Activated T-helper 1 cell treated with anti-CD3 and anti-CD28 coated beads, Interleukin-2, amount 50 U/mL, for 16 hours (primary cell): ENCODE measurements around the gene OGFOD3.
"Not testable (repeated sequence)": the region's sequence is repeated elsewhere in the genome, so short reads cannot be mapped to it uniquely, and the experiment has no call there.

ENCODE experiments used
- DNase-seq, 2 donors: peaks; one replicate each; pipeline ENCODE4 v3.0.0-alpha.2; 2020; ENCODE audit warnings: low read depth in 1 of 2, low spot score in 1 of 2

Gene OGFOD3

DNA sequence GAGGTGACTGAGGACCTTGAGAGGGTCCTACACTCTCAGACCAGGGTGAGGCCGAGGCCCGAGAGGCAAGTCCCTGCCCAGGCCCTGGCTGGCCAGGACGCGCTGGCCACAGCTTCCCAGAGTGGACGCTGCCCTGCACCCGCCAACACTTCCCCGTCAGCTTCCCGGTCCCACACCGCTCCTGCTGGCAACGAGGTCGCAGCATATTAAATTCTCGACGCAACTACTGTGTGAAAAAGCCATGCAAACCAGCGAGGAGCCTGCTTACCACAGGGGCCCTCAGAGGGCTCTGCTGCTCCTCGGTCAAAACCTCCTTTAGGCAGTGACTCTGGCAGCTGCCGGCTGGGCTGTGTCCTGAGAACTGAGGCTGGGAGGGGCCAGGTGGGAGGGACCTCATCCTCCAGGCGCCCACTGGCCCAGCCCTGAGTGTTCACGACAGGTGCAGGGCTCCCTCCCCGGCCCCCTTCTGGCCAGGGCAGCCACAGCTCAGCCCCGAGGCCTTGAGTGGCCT, 61.5 kb downstream of the OGFOD3 start:
- no peak for DNase-seq

DNA sequence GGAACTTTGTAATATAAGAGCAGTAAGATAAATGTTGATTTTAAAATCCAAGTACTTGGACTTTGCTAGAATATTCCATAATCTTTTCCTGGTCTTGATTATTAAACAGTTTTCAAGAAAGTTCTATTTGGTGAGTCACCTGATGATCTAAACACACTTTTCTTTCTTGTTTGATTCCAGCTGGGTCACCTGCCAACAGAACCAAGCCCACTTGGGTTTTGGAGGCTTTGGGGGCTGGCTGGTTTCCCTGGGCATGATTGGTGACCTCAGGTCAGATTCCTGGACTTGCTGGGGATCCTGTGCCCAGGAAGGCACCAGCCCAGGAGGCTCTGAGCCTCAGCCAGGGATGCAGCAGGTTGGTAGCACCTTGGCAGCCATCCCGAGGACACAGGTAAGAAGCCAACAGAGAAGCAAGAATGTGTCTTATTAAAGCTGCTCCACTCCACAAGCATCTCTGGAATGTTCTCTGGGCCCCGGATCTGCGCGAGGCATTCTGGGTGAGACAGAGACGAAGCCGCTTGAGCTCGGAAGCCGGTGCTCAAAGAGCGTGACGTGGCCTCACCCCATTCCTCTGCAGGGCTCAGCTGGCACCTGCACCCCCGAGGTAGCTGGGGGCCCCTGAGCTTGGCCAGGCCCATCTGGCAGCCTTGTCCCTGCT, 62.5 kb downstream of the OGFOD3 start:
- no peak for DNase-seq

DNA sequence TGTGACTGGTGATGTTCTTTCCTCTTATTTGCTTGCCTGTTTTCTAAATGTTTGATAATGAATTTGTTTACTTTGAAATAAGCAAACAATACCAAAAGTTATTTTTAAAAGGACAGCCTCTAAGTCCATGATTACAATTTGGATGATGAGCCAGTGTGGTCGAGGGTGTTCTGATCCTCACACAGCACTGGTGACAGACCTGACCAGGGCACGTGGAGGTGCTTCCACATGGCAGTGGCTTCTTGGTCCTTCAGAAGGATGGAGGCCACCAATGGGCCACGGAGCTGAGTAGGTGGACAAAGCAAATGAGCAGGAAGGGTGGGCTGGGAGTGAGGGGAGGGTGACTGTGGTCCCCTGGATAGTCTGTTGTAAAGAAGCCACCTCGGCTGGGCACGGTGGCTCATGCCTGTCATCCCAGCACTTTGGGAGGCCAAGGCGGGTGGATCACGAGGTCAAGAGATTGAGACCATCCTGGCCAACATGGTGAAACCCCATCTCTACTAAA, 63.5 kb downstream of the OGFOD3 start:
- no peak for DNase-seq

GRCh38 chr17:82353484-82353883, 64.9 kb downstream of the OGFOD3 start:
- no peak for DNase-seq

DNA sequence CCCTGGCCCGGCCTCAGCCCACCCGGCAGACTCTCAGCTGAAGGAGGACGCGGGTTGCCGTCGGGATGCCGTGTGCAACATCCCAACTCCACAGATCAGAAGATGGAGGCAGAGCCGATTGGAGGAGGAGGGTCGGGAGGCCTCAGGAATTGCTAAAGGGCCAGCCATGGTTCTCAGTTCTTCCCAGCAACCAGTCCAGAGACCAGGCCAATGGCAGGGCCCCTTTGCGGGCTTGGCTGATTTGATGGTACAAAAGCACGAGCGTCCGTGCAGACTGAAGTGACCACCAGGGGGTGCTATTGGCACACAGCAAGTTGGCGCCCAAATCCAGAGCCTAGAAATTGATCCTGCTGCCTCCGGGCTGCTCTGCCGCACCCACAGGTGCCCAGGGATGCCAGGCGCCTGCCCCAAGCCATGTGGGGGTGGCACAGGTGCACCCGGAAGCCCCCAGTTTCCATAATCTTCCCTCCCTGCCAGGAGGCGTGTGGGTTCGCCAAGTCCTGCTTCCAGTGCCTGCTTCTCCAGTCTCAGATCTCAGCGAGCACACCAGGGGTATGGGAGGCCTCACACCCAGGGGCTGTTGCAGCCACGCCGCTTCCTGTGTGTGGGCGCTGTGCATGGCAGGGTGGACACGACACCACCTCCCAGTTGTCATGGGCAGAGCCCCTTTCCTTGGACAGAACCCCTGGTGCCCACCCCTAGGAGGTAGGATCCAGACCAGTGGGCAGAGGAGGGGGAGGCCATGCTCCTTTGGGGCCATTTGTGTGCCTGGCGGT, 66.5 kb downstream of the OGFOD3 start:
- DNase-seq: peak; percentile 61 to 71

DNA sequence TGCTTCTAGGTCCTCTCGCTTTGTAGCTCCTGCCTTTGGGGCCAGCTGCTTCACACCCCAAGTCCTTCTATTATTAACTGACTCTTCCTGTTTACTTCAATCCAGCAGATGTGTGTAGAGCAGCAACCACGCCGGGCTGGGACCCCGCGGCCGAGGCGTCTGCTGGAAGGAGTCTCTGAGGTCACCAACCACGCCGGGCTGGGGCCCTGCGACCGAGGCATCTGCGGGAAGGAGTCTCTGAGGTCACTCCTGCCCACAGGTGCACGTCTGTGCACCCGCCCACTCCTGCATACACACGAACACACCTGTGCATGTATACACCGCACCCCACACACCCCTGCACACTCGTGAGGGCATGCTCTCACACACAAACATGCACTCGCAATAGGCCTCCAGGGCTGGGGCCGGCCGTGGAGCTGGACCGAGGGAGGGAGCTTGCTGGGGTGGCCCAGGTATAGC, 67.1 kb downstream of the OGFOD3 start:
- no peak for DNase-seq

GRCh38 chr17:82350182-82351030, 68.0 kb downstream of the OGFOD3 start:
- no peak for DNase-seq

DNA sequence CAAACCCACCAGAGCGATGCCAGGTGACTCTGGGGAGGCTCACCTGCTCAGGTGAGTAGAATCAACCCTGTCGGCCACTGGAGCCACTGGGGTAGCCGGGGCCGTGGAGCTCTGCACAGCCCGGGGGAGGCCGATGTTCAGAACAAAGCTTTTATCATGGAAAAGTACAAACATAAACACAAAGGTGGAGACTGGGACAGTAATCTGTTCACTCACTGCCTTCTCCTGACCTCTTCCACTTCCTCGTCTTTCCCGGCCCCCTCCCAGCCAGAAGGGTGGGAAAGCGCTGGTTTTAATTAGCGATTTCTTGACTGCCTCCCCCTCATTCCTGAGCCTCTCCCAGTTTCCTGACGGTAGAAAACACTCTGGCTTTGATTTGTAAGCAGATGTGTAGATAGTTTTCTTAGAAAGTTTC, 69.1 kb downstream of the OGFOD3 start:
- DNase-seq: no peak

- no peak for DNase-seq
Measured at GRCh38 chr17:82348866-82349265, 69.5 kb downstream of the OGFOD3 start.

DNA sequence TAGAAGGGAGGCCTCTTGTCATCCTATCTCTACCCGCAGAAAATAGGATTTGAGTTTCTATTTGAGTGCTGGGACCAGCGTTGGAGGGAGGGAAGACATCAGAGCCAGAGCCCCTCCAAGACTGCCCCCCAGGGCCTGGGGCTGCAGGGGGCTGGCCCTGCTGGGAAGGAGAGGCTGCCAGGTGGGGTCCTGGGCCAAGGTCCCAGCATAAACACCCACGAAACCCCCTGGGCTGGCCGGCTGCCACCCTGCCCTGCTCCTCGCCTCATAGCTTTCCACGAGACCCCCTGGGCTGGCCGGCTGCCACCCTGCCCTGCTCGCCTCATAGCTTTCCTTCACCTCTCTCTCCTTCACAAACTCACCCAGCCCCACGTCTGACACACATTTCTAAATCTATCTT, 70.0 kb downstream of the OGFOD3 start:
- no peak for DNase-seq

- not testable (repeated sequence) for DNase-seq
Measured at GRCh38 chr17:82347994-82348393, 70.4 kb downstream of the OGFOD3 start.

- DNase-seq: no peak
Measured at GRCh38 chr17:82346342-82347300, 71.8 kb downstream of the OGFOD3 start.

DNA sequence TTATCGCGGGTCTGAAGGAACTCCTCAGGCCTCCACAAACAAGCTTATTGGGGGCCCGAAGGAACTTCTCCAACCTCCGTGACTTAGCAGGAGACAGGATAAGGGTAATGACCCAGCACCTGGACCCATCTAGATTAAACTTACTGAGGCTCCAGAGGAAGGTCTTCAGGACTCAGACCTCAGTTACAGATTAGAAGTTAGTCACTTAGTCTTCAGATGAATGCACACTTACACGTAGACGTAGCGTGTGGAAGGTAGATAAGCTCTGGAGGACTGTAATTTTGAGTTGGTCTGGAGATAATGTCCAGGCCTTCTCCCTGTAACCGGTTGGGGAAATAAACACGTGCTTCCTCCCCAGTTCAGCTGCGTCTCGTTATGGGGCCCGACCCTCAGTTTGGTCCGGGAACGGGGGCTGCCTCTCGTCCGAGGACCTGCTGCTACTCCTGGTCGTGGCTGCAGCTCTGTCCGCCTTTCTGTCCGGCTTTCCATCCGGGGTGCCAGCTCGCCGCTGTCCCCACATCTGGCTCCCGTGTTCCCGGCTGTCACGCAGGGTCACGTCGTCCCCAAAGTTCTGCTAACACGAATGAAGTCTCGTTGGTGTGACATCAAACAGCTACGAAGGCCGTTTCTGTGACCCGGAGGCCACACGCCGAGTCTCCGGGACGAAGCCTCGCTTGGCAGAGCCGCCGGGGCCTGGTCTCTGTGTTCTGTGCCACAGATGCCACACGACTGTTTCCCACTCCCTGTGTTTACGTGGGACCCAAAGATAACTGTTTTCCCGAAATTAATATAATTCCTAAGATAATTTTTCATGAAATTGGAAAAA, 73.0 kb downstream of the OGFOD3 start:
- DNase-seq: no peak

DNA sequence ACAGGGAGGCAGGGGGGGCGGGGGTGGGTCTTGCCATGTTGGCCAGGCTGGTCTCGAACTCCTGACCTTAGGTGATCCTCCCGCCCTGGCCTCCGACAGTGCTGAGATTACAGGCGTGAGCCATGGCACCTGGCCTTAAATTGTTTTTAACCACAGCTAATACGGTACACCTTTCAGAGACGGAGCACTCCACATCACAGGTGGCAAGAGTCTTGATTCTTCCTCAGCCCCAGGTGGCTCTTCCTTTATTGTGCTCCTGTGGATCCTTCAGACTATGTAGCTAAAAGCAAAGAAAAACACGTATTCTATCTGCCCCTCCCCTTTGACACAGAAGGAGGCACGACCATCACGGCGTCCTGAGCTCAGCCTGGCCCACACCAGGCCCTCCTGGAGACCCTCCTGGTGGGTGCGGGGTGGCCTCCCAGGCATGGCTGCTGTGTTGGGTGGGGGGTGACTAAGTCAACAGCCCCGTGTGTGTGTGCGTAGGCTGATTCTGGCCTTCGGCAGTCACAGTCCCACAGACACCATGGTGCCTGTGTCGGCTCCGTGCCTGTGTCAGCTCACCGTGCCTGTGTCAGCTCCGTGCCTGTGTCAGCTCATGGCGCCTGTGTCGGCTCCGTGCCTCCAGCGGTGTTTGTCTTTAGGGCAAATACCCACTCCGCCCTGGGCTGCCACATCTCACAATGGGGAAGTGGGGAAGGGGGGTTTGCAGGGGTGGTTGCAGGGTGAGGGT, 74.0 kb downstream of the OGFOD3 start:
- no peak for DNase-seq

DNA sequence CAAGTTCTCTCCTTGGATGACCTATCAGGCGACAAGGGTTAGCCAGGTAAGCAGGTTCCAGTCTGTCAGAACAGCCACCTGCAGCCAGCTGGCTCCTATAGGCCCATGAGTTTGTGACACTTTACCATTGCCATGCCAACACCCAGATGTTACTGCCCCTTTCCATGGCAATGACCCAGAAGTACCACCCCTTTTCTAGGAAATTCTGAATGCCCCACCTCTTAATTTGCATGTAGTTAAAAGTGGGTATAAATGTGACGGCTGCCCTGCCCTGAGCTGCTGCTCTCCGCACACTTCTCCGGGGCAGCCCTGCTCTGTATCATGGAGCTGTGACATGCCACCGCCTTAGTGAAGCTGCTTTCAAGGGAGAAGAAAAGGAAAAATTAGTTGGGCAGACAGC, 74.8 kb downstream of the OGFOD3 start:
- no peak for DNase-seq

DNA sequence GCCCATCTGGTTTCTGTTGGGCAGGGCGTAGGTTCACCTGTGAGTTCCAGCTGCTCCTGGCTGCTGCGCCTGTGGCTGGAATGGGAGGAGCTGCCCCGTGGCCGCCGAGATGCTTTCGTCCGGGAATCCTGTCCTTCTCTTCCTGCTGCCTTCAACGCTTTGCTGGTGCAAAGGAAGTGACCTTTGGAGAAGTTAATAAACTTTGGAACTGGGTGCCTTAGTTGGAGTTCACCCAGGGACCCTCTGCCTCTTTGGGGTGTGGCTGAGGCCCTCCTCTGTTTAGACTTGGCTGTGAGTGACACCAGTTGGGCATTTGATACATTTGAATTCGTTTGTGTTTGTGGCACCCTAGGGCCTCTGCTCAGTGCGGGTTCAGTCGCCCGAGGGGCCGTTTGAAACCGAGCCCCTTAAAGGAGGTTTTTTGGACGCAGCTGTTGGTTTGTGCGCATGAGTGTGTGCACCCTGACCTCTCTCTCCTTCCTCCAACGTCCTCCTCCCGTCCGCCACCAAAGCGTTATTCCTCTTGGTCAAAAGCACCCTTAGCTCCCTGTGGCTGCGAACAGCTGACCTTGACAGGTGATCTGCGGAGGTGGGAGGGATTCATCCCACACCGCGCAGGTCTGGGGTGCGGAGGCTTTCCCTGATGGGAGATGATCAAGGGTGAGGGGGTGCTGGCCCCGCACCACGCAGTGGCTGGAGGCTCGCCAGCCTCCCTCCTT, 75.9 kb downstream of the OGFOD3 start:
- no peak for DNase-seq

DNA sequence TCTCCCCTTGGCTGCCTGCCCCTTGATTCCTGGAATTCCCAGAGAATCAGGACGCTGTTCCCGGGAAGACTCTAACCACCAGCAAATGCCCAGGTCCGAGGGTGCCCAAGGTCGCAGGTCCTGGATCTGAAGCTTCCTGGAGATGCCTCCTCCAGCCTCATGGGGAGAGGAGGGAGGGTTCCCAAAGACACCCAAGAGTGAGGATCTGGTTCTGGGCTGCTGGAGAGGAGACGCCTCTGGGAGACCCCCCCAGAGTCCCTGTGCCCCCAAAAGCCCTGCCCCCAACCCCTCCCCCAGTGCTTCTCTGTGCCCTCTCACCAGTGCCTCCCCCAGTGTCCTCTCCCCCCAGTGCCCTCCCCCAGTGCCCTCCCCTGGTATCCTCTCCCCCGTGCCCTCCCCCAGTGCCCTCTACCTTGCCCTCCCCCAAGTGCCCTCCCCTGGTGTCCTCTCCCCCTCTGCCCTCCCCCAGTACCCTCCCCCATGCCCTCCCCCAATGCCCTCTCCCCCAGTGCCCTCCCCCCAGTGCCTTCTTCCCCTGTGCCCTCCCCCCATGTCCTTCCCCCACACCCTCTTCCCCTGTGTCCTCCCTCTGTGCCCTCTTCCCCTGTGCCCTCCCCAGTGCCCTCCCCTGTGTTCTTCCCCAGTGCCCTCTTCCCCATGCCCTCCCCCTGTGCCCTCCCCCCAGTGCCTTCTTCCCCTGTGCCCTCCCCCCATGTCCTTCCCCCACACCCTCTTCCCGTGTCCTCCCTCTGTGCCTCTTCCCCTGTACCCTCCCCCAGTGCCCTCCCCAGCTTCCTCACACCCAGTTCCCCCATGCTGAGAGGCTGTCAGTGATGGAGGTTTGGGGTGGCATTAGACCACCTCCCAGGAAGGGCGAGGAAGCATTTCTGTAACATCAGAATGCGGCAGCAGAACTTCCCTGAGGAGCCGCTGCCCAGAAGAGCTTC, 78.5 kb downstream of the OGFOD3 start:
- DNase-seq: no peak
